Mucosa of descending colon (tissue), 3 donors: ENCODE data around the gene TRERF1. TPM values are rescaled to one million over a fixed set of nuclear protein-coding genes. Genes with fewer than 3 reads are reported as not detected.
"Not testable (repeated sequence)": the region's sequence is repeated elsewhere in the genome, so short reads cannot be mapped to it uniquely, and the experiment has no call there.

Source experiments
- ATAC-seq: fragments of 200-7000 bp; cut with Tn5 transposase; one replicate; pipeline ENCODE4 v1.9.1; 2020; ENCODE audit warnings: mild to moderate bottlenecking, moderate library complexity
- DNase-seq, 3 donors: peaks; one replicate each; pipeline ENCODE4 v3.0.0-alpha.2; 2020
- H3K36me3 ChIP-seq: fragments of 200-600 bp; one replicate; pipeline ENCODE4 v1.8.0; 2021; ENCODE audit warnings: low read depth, mild to moderate bottlenecking
- H3K4me1 ChIP-seq: fragments of 200-600 bp; one replicate; pipeline ENCODE4 v1.8.0; 2021; ENCODE audit warnings: low read depth, mild to moderate bottlenecking
- H3K4me3 ChIP-seq: fragments of 200-600 bp; one replicate; pipeline ENCODE4 v1.8.0; 2021; ENCODE audit warnings: mild to moderate bottlenecking
- H3K9me3 ChIP-seq: fragments of 200-600 bp; one replicate; pipeline ENCODE4 v1.8.0; 2021; ENCODE audit warnings: mild to moderate bottlenecking
- CTCF ChIP-seq: fragments of 200-600 bp; IDR thresholded peaks from one replicate; pipeline ENCODE4 v1.8.0; 2022; ENCODE audit warnings: antibody characterized with exemption, mild to moderate bottlenecking
- intact Hi-C, 2 donors: fragments of 100-400 bp; cut with DNase I in 1 of 2; cut with micrococcal nuclease in 1 of 2; formaldehyde crosslinking; loops; one replicate each; pipeline versions ENCODE4 v1.11.0 to v1.11.1; 2022; cut with DNase I, micrococcal nuclease
- total RNA-seq, 3 donors: library from RNA; stranded (reverse); fragmentation: NEBNext Ultra II Directional in 2 of 3; extraction: Animal tissue kit (Norgen Biotek cat#: 25700) in 2 of 3; gene quantifications; one replicate each; pipeline versions ENCODE4 v1.2.1 to v1.2.4, GENCODE V29; 2021 to 2023
- donor health status: DM: no; HTN: no; CAD: no; lungs with moderate emphysema.
- donor health status: DM: no; HTN: no; CAD: no.
- donor health status: DM: no; HTN: yes; CAD: no.

The TRERF1 gene
- total RNA-seq, 3 donors from 2014 or later: 2.8 to 11.2 (median 3.8) TPM

- no peak for ATAC-seq
- no peak for DNase-seq
- intact Hi-C loops: no loop called here
Measured at GRCh38 chr6:42194056-42194455, 257.7 kb downstream of the TRERF1 start.

GRCh38 chr6:42193491-42193894, 258.2 kb downstream of the TRERF1 start:
- Histone ChIP-seq H3K36me3 (no peaks in the 10 kb centered on the region), H3K9me3 (no peaks in the 10 kb centered on the region), H3K4me3 (no peak overlapping the region), H3K4me1 (no peaks in the 10 kb centered on the region)
- DNase-seq: no peak
- intact Hi-C loops: no loop called here
- TF ChIP-seq CTCF: no peak
- ATAC-seq: no peak

More at GRCh38 chr6:42194056-42194455, 257.7 kb downstream of the TRERF1 start:
- no peak for TF ChIP-seq CTCF
- no peak overlapping the region for H3K4me3 ChIP-seq
- no peaks in the 10 kb centered on the region for H3K36me3 ChIP-seq
- no peaks in the 10 kb centered on the region for H3K4me1 ChIP-seq
- H3K9me3 ChIP-seq: no peaks in the 10 kb centered on the region

- intact Hi-C loops, ATAC-seq, H3K36me3 ChIP-seq, H3K9me3 ChIP-seq, DNase-seq, H3K4me1 ChIP-seq, H3K4me3 ChIP-seq: not testable (repeated sequence)
Measured at GRCh38 chr6:42192385-42192784, 259.3 kb downstream of the TRERF1 start.

- ATAC-seq (peak; percentile 19), DNase-seq (no peak)
Measured at GRCh38 chr6:42190554-42191183, 261.1 kb downstream of the TRERF1 start.

GRCh38 chr6:42188406-42188805, 263.3 kb downstream of the TRERF1 start:
- DNase-seq (no peak), ATAC-seq (no peak)
- Histone ChIP-seq H3K4me3 (no peak overlapping the region), H3K4me1 (no peaks in the 10 kb centered on the region), H3K9me3 (no peaks in the 10 kb centered on the region), H3K36me3 (no peaks in the 10 kb centered on the region)
- intact Hi-C loops: no loop called here
- TF ChIP-seq CTCF: no peak

More at GRCh38 chr6:42190554-42191183, 261.1 kb downstream of the TRERF1 start:
- intact Hi-C loops: no loop called here
- Histone ChIP-seq H3K9me3 (no peaks in the 10 kb centered on the region), H3K4me1 (no peaks in the 10 kb centered on the region), H3K4me3 (no peak overlapping the region), H3K36me3 (no peaks in the 10 kb centered on the region)
- no peak for TF ChIP-seq CTCF

- DNase-seq: no peak
- Histone ChIP-seq H3K36me3 (no peaks in the 10 kb centered on the region), H3K4me3 (no peak overlapping the region), H3K4me1 (no peaks in the 10 kb centered on the region), H3K9me3 (no peaks in the 10 kb centered on the region)
- TF ChIP-seq CTCF: no peak
- intact Hi-C loops: no loop called here
- ATAC-seq: no peak
Measured at GRCh38 chr6:42185597-42185996, 266.1 kb downstream of the TRERF1 start.
